NOMO-1 treated with DMSO at 0.1 percent for 48 hours (cell line): Measurements from ENCODE around the gene SEPTIN5.
"Not testable (repeated sequence)": the region's sequence is repeated elsewhere in the genome, so short reads cannot be mapped to it uniquely, and the experiment has no call there.

ENCODE experiments used
- DNase-seq: peaks from one replicate; lab custom pipeline; 2025; ENCODE audit not compliant: unreplicated experiment; lab: John Stamatoyannopoulos, UW

Gene SEPTIN5

GRCh38 chr22:19680911-19681862 lies 33.1 kb upstream of the SEPTIN5 start:
- DNase-seq: no peak

- no peak for DNase-seq
Measured at GRCh38 chr22:19681863-19682245, 32.4 kb upstream of the SEPTIN5 start.

DNA sequence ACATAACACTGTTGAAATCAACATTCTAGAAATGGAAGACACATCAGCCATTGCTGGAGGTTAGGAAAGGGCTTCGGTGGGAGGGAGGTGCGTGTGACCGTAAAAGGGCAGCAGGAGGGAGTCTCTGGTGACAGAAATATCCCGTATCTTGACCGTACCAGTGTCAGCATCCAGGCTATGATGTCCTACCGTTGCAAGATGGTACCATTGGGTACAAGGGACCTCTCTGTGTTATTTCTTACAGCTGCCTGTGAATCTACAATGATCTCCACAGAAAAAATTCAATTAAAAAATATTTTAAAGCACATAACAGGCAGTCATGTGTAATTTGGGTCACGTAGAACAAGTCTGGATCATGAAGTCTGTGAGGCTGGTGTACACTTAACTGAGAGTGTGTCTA lies 27.4 kb upstream of the SEPTIN5 start:
- no peak for DNase-seq

- peak; percentile 87 for DNase-seq
Measured at GRCh38 chr22:19687561-19688300, 26.6 kb upstream of the SEPTIN5 start.

DNA sequence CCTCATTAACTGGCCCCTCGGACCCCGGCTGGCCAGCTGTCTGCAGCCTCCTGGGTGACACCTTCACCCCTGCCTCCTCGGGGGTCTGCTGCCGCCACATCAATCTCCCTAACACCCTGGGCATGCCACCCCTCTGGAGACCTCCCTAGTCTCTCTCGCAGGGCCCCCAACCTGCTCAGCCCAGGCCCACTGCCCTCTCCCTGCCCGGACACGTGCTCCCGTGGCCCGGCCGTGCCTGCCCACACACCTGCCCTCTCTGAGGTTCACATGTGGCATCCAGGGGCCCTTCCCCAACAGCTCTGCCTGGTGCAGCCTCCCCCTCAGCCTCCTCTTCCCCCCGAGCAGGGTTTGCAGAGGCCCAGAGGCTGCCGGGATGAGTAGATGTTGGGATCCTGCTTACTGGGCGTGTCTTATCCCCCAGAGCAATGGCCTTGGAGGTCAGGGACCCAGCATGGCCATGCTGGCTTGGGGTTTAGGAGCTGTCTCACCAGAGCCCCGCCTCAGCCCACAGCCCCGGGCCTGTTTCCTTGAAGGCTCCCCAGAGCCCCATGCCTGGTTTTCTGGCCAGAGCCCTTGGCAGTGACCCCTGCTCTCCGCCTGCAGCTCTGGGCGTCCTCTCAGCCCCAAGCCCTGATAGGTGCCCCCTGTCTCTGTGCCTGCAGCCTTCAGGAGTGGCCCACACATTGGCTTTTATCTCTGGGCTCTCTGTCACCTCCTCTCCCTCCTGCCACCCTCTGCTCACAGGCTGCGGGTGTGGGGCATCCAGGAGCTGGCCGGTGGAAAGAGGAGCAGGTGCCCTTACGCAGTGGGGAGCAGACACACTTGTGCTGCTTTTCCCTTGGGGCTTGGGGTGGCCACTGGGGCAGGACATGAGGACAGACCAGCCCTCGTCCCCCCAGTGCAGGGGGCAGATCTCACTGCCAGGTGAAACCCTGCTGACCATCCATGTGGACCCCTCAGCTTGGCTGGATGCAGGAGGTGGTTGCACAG lies 25.7 kb upstream of the SEPTIN5 start:
- DNase-seq: no peak

DNA sequence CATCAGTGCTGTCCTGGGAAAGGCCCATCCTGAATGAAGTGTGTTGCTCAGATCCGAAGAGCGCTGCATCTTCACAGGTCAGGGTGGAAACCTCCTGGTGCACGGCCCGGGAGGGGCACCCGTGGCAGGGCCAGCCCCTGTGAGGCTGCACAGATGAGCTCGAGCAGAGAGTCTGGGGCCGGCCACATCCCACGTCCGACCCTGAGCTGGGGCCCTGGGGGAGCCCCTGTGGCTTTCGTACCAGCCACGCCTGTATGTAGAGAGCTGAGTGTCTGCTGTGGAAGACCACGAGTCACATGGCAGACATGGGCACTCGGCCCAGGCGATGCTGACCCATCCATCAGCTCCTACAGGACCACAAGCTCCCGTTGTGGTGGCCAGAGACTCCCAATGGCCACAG lies 24.9 kb upstream of the SEPTIN5 start:
- no peak for DNase-seq

- no peak for DNase-seq
Measured at GRCh38 chr22:19691007-19691720, 23.1 kb upstream of the SEPTIN5 start.

GRCh38 chr22:19691721-19692341 lies 22.5 kb upstream of the SEPTIN5 start:
- DNase-seq: no peak

- no peak for DNase-seq
Measured at GRCh38 chr22:19693581-19693980, 20.7 kb upstream of the SEPTIN5 start.

- DNase-seq: no peak
Measured at GRCh38 chr22:19693981-19694670, 20.2 kb upstream of the SEPTIN5 start.

- DNase-seq: no peak
Measured at GRCh38 chr22:19694696-19695095, 19.6 kb upstream of the SEPTIN5 start.

DNA sequence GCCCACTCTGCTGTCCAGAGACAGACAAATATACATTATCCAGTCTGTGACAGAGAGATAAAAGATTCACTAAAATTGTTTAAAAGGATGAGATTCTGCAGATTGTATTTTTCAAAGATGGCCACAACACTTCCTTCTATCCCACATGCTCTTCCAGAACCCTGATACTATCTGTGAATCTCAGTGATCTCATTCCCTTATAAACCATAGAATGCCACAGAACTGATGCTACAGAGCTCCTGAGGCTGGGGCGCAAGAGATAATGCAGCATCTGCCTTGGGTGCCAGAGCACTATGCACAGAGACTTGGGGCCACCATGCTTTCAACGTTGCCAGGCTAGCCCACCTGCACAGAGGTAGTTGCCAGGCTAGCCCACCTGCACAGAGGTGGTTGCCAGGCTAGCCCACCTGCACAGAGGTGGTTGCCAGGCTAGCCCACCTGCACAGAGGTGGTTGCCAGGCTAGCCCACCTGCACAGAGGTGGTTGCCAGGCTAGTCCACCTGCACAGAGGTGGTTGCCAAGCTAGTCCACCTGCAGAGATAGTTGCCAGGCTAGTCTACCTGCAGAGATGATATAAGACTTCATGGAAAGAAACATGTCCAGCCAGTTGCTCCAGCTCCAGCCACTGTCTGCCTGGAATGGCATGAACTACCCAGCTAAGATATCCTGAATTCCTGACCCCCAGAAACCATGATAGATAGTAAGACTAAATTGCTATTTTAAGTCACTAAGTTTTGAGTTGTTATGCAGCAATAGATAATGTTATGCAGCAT lies 17.6 kb upstream of the SEPTIN5 start:
- DNase-seq: no peak

- DNase-seq: not testable (repeated sequence)
Measured at GRCh38 chr22:19697871-19698270, 16.4 kb upstream of the SEPTIN5 start.

DNA sequence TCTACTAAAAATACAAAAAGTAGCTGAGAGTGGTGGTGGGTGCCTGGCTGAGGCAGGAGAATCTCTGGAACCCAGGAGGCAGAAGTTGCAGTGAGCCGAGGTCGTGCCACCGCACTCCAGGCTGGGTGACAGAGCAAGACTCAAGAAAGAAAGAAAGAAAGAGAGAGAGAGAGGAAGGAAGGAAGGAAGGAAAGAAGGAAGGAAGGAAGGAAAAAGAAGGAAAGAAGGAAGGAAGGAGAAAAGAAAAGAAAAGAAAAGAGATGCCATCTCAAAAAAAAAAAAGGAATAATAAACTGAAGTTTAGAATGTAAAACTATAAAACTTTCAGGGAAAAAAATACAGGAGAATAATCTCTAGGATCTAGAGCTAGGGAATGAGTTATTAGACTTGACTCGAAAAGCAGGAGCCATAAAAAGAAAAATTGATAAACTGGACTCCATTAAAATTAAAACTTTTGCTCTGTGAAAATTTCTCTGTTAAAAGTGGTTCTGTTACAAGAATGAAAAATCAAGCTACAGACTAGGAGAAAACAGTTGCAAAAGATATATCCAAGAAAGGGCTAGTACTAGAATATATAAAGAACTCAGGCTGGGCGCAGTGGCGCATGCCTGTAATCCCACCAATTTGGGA lies 13.4 kb upstream of the SEPTIN5 start:
- DNase-seq: no peak

DNA sequence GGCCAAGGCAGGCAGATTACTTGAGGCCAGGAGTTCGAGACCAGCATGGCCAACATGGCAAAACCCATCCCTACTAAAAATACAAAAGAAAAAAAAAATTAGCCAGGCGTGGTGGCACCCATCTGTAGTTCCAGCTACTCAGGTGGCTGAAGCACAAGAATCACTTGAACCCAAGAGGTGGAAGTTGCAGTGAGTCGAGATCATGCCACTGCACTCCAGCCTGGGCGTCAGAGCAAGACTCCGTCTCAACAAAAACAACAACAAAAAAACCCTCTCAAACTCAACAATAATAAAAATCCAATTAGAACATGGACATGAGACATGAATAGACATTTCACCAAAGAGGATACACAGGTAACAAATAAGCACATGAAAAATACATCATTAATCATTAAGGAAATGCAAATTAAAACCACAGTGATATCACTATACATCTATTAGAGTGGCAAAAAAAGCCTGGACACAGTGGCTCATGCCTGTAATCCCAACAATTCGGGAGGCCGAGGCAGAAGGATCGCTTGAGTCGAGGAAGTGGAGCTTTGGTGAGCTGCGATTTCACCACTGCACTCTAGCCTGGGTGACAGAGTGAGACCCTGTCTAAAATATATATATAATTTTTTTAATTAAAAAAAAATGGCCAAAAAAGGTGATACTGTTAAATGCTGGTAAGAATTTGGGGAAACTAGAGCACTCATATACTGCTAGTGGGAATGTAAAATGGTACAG lies 12.7 kb upstream of the SEPTIN5 start:
- DNase-seq: no peak

DNA sequence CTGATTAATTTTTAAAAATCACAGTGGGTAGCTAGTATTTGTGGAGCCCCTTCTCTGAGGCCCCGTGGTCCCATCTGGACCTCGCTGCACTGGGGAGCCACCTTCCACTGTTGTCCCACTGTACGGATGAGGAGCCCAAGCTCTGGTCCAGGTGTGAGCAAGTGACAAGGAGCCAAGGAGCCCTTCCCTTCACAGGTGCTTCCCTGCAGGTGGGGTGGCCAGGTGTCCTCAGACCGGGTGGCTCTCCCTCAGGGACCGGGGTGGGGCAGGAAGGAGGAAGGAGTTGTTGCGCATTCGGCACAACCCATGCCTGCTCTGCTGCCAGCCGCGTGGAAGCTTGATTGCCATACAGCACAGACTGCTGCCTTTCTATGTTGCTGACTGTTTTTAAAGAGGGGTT lies 10.4 kb upstream of the SEPTIN5 start:
- DNase-seq: no peak

GRCh38 chr22:19704355-19705015 lies 9.8 kb upstream of the SEPTIN5 start:
- DNase-seq: no peak
